GM23338 (cell line): ENCODE measurements around the gene CCDC71L. TPM values are rescaled to one million over a fixed set of nuclear protein-coding genes. Genes with fewer than 3 reads are reported as not detected.

ENCODE experiments used
- ATAC-seq: fragments of 200-7000 bp; cut with Tn5 transposase; 3 replicates; pipeline ENCODE4 v1.9.1; 2020
- DNase-seq: peaks from one replicate; pipeline ENCODE4 v3.0.0-alpha.2; 2015; ENCODE audit warnings: low spot score
- H2AFZ ChIP-seq: fragments of 200-600 bp; sonication (generic); 2 replicates; pipeline ENCODE4 v1.8.0; 2016; ENCODE audit warnings: antibody characterized with exemption, mild to moderate bottlenecking, moderate library complexity
- H3F3A ChIP-seq: fragments of 200-600 bp; sonication (generic); replicated peaks from 2 replicates; pipeline ENCODE4 v1.8.0; 2017; ENCODE audit warnings: antibody characterized with exemption, mixed run types, low read depth
- H3K27ac ChIP-seq: fragments of 200-600 bp; sonication (generic); 2 replicates; pipeline ENCODE4 v1.6.1; 2016; ENCODE audit warnings: low read depth
- H3K27me3 ChIP-seq: fragments of 200-600 bp; sonication (generic); 2 replicates; pipeline ENCODE4 v1.8.0; 2016; ENCODE audit warnings: mild to moderate bottlenecking, mixed run types, moderate library complexity; ENCODE audit not compliant: insufficient read depth
- H3K36me3 ChIP-seq: fragments of 200-600 bp; sonication (generic); 2 replicates; pipeline ENCODE4 v1.8.0; 2016; ENCODE audit warnings: mild to moderate bottlenecking; ENCODE audit not compliant: insufficient read depth
- H3K4me1 ChIP-seq: fragments of 200-600 bp; sonication (generic); 2 replicates; pipeline ENCODE4 v1.8.0; 2016; ENCODE audit warnings: mild to moderate bottlenecking, moderate library complexity; ENCODE audit not compliant: insufficient read depth
- H3K4me2 ChIP-seq: fragments of 200-600 bp; sonication (generic); 2 replicates; pipeline ENCODE4 v1.7.1; 2017; ENCODE audit warnings: mixed run types
- H3K4me3 ChIP-seq: fragments of 200-600 bp; sonication (generic); 2 replicates; pipeline ENCODE4 v1.6.1; 2016; ENCODE audit warnings: mixed run types
- H3K79me2 ChIP-seq: fragments of 200-600 bp; sonication (generic); replicated peaks from 2 replicates; pipeline ENCODE4 v1.8.0; 2017; ENCODE audit warnings: mild to moderate bottlenecking; ENCODE audit not compliant: insufficient read depth
- H3K9me2 ChIP-seq: fragments of 200-600 bp; sonication (generic); 2 replicates; pipeline ENCODE4 v1.8.0; 2017; ENCODE audit not compliant: insufficient read depth
- H4K20me1 ChIP-seq: fragments of 200-600 bp; sonication (generic); replicated peaks from 2 replicates; pipeline ENCODE4 v1.8.0; 2017; ENCODE audit warnings: mild to moderate bottlenecking; ENCODE audit not compliant: insufficient read depth
- H3K27ac Mint-ChIP-seq: 2 replicates; pipeline ENCODE4 v1.8.0; 2020; ENCODE audit warnings: inconsistent platforms, mild to moderate bottlenecking, moderate library complexity, mixed read lengths
- H3K27me3 Mint-ChIP-seq: 3 replicates; pipeline ENCODE4 v1.8.0; 2022; ENCODE audit warnings: low read depth, mild to moderate bottlenecking, moderate library complexity, mixed read lengths, inconsistent platforms; ENCODE audit not compliant: insufficient read depth, poor library complexity
- H3K36me3 Mint-ChIP-seq: 3 replicates; pipeline ENCODE4 v1.8.0; 2021; ENCODE audit warnings: low read depth, mild to moderate bottlenecking, inconsistent platforms, moderate library complexity, mixed read lengths
- H3K4me1 Mint-ChIP-seq: 3 replicates; pipeline ENCODE4 v1.8.0; 2020; ENCODE audit warnings: mild to moderate bottlenecking, inconsistent platforms, mixed read lengths
- H3K4me3 Mint-ChIP-seq: 3 replicates; pipeline ENCODE4 v1.8.0; 2021; ENCODE audit warnings: moderate library complexity, mild to moderate bottlenecking, inconsistent platforms, mixed read lengths
- H3K9me3 Mint-ChIP-seq: 3 replicates; pipeline ENCODE4 v1.8.0; 2020; ENCODE audit warnings: moderate library complexity, mild to moderate bottlenecking, inconsistent platforms, mixed read lengths
- CREB1 ChIP-seq: fragments of 250-450 bp; sonication (Bioruptor Pico); IDR thresholded peaks from 2 replicates; pipeline ENCODE4 v1.5.0; 2020; ENCODE audit warnings: low read depth, mild to moderate bottlenecking, moderate library complexity
- EZH2 ChIP-seq: fragments of 200-600 bp; sonication (generic); IDR thresholded peaks from one replicate; pipeline ENCODE4 v1.8.0; 2017; ENCODE audit warnings: antibody characterized with exemption, mild to moderate bottlenecking, low read depth; ENCODE audit not compliant: unreplicated experiment
- EZH2phosphoT487 ChIP-seq: fragments of 200-600 bp; sonication (generic); IDR thresholded peaks from one replicate; pipeline ENCODE4 v1.8.1; 2018; ENCODE audit warnings: antibody characterized with exemption; ENCODE audit not compliant: unreplicated experiment
- JUNB ChIP-seq: IDR thresholded peaks from one replicate; pipeline ENCODE4 v1.6.1; 2016; ENCODE audit warnings: antibody characterized with exemption; ENCODE audit not compliant: unreplicated experiment
- NANOG ChIP-seq: IDR thresholded peaks from 2 replicates; pipeline ENCODE4 v1.6.1; 2016; ENCODE audit warnings: antibody characterized with exemption, borderline replicate concordance
- POLR2AphosphoS5 ChIP-seq: IDR thresholded peaks from 2 replicates; pipeline ENCODE4 v1.6.1; 2016; ENCODE audit warnings: antibody characterized with exemption, low read depth
- STAT1 ChIP-seq: IDR thresholded peaks from one replicate; pipeline ENCODE4 v1.6.1; 2016; ENCODE audit warnings: antibody characterized with exemption; ENCODE audit not compliant: unreplicated experiment
- ZNF114 ChIP-seq: fragments of 250-450 bp; sonication (Bioruptor Pico); IDR thresholded peaks from 2 replicates; pipeline ENCODE4 v1.5.0; 2020; ENCODE audit warnings: mild to moderate bottlenecking, moderate library complexity
- ZNF331 ChIP-seq: fragments of 250-450 bp; sonication (Bioruptor Pico); IDR thresholded peaks from 2 replicates; pipeline ENCODE4 v1.5.0; 2020; ENCODE audit warnings: low read depth, mild to moderate bottlenecking, moderate library complexity
- polyA plus RNA-seq: library from polyadenylated mRNA; unstranded; fragments of >200 nt; fragmentation: Nextera tagmentation; extraction: Ambion mirVana; gene quantifications from 2 replicates; pipeline ENCODE4 v1.2.1, GENCODE V29; 2016
- total RNA-seq: library from RNA; depleted of rRNA; stranded (reverse); fragments of >200 nt; shearing (Covaris generic); gene quantifications from 2 replicates; pipeline ENCODE4 v1.2.3, GENCODE V29; 2014
- TF ChIP-seq, protein P1 (sequence below), 2 experiments: fragments of 200-600 bp in 1 of 2; sonication (generic) in 1 of 2; conservative IDR thresholded peaks; 2 replicates each; pipeline versions ENCODE4 v1.5.1 to v1.6.1; 2016 to 2017; ENCODE audit warnings: antibody characterized with exemption in 2 of 2, low read depth in 2 of 2, mild to moderate bottlenecking in 2 of 2, moderate library complexity in 1 of 2
- TF ChIP-seq, protein P2 (sequence below): IDR thresholded peaks from 2 replicates; pipeline ENCODE4 v1.6.1; 2016; ENCODE audit warnings: antibody characterized with exemption
- TF ChIP-seq, protein P3 (sequence below): IDR thresholded peaks from one replicate; pipeline ENCODE4 v1.6.1; 2018; ENCODE audit warnings: antibody characterized with exemption; ENCODE audit not compliant: unreplicated experiment
- TF ChIP-seq, protein P4 (sequence below): fragments of 250-450 bp; sonication (Bioruptor Pico); IDR thresholded peaks from 2 replicates; pipeline ENCODE4 v1.5.0; 2020; ENCODE audit warnings: mild to moderate bottlenecking, moderate library complexity

CCDC71L gene
- total and polyA plus RNA-seq, 2 experiments from 2014 or later: 8.4 to 32.3 TPM

DNA sequence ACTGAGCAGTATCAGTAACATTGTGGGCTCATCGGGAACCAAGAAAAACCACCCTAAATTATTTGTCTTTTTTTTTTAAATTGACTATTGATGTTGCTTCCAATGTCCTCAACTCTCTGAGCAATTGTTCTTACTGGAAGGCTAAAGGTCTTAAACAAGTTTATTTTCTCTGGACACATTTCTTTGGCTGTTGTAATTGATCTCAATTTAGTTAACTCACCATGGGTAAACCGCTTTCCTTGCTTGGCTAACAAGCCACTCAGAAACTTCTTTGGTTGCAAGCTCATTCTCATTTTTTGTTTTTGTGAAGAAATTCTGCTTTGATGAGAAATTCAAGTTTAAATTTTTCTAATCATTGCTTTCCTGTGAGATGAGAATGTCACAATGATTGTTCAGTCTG, 25.5 kb downstream of the CCDC71L start:
- no peak for TF ChIP-seq POLR2AphosphoS5
- TF ChIP-seq NANOG: no peak
- no peak for TF ChIP-seq JUNB
- no peak for TF ChIP-seq CREB1 (CRISPR knock-in tag)
- no peak for TF ChIP-seq ZNF114 (CRISPR knock-in tag)
- TF ChIP-seq, protein P1, sequence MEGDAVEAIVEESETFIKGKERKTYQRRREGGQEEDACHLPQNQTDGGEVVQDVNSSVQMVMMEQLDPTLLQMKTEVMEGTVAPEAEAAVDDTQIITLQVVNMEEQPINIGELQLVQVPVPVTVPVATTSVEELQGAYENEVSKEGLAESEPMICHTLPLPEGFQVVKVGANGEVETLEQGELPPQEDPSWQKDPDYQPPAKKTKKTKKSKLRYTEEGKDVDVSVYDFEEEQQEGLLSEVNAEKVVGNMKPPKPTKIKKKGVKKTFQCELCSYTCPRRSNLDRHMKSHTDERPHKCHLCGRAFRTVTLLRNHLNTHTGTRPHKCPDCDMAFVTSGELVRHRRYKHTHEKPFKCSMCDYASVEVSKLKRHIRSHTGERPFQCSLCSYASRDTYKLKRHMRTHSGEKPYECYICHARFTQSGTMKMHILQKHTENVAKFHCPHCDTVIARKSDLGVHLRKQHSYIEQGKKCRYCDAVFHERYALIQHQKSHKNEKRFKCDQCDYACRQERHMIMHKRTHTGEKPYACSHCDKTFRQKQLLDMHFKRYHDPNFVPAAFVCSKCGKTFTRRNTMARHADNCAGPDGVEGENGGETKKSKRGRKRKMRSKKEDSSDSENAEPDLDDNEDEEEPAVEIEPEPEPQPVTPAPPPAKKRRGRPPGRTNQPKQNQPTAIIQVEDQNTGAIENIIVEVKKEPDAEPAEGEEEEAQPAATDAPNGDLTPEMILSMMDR (conservative IDR thresholded peaks at IDR 0.05; ENCODE audit: low read depth in 2 of 2): no peak
- TF ChIP-seq STAT1: no peak
- TF ChIP-seq, protein P2, sequence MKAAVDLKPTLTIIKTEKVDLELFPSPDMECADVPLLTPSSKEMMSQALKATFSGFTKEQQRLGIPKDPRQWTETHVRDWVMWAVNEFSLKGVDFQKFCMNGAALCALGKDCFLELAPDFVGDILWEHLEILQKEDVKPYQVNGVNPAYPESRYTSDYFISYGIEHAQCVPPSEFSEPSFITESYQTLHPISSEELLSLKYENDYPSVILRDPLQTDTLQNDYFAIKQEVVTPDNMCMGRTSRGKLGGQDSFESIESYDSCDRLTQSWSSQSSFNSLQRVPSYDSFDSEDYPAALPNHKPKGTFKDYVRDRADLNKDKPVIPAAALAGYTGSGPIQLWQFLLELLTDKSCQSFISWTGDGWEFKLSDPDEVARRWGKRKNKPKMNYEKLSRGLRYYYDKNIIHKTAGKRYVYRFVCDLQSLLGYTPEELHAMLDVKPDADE: no peak
- TF ChIP-seq, protein P3, sequence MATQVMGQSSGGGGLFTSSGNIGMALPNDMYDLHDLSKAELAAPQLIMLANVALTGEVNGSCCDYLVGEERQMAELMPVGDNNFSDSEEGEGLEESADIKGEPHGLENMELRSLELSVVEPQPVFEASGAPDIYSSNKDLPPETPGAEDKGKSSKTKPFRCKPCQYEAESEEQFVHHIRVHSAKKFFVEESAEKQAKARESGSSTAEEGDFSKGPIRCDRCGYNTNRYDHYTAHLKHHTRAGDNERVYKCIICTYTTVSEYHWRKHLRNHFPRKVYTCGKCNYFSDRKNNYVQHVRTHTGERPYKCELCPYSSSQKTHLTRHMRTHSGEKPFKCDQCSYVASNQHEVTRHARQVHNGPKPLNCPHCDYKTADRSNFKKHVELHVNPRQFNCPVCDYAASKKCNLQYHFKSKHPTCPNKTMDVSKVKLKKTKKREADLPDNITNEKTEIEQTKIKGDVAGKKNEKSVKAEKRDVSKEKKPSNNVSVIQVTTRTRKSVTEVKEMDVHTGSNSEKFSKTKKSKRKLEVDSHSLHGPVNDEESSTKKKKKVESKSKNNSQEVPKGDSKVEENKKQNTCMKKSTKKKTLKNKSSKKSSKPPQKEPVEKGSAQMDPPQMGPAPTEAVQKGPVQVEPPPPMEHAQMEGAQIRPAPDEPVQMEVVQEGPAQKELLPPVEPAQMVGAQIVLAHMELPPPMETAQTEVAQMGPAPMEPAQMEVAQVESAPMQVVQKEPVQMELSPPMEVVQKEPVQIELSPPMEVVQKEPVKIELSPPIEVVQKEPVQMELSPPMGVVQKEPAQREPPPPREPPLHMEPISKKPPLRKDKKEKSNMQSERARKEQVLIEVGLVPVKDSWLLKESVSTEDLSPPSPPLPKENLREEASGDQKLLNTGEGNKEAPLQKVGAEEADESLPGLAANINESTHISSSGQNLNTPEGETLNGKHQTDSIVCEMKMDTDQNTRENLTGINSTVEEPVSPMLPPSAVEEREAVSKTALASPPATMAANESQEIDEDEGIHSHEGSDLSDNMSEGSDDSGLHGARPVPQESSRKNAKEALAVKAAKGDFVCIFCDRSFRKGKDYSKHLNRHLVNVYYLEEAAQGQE: no peak
- no peak for TF ChIP-seq ZNF331 (CRISPR knock-in tag)
- TF ChIP-seq EZH2: no peak
- no peak for TF ChIP-seq EZH2phosphoT487
- TF ChIP-seq, protein P4, sequence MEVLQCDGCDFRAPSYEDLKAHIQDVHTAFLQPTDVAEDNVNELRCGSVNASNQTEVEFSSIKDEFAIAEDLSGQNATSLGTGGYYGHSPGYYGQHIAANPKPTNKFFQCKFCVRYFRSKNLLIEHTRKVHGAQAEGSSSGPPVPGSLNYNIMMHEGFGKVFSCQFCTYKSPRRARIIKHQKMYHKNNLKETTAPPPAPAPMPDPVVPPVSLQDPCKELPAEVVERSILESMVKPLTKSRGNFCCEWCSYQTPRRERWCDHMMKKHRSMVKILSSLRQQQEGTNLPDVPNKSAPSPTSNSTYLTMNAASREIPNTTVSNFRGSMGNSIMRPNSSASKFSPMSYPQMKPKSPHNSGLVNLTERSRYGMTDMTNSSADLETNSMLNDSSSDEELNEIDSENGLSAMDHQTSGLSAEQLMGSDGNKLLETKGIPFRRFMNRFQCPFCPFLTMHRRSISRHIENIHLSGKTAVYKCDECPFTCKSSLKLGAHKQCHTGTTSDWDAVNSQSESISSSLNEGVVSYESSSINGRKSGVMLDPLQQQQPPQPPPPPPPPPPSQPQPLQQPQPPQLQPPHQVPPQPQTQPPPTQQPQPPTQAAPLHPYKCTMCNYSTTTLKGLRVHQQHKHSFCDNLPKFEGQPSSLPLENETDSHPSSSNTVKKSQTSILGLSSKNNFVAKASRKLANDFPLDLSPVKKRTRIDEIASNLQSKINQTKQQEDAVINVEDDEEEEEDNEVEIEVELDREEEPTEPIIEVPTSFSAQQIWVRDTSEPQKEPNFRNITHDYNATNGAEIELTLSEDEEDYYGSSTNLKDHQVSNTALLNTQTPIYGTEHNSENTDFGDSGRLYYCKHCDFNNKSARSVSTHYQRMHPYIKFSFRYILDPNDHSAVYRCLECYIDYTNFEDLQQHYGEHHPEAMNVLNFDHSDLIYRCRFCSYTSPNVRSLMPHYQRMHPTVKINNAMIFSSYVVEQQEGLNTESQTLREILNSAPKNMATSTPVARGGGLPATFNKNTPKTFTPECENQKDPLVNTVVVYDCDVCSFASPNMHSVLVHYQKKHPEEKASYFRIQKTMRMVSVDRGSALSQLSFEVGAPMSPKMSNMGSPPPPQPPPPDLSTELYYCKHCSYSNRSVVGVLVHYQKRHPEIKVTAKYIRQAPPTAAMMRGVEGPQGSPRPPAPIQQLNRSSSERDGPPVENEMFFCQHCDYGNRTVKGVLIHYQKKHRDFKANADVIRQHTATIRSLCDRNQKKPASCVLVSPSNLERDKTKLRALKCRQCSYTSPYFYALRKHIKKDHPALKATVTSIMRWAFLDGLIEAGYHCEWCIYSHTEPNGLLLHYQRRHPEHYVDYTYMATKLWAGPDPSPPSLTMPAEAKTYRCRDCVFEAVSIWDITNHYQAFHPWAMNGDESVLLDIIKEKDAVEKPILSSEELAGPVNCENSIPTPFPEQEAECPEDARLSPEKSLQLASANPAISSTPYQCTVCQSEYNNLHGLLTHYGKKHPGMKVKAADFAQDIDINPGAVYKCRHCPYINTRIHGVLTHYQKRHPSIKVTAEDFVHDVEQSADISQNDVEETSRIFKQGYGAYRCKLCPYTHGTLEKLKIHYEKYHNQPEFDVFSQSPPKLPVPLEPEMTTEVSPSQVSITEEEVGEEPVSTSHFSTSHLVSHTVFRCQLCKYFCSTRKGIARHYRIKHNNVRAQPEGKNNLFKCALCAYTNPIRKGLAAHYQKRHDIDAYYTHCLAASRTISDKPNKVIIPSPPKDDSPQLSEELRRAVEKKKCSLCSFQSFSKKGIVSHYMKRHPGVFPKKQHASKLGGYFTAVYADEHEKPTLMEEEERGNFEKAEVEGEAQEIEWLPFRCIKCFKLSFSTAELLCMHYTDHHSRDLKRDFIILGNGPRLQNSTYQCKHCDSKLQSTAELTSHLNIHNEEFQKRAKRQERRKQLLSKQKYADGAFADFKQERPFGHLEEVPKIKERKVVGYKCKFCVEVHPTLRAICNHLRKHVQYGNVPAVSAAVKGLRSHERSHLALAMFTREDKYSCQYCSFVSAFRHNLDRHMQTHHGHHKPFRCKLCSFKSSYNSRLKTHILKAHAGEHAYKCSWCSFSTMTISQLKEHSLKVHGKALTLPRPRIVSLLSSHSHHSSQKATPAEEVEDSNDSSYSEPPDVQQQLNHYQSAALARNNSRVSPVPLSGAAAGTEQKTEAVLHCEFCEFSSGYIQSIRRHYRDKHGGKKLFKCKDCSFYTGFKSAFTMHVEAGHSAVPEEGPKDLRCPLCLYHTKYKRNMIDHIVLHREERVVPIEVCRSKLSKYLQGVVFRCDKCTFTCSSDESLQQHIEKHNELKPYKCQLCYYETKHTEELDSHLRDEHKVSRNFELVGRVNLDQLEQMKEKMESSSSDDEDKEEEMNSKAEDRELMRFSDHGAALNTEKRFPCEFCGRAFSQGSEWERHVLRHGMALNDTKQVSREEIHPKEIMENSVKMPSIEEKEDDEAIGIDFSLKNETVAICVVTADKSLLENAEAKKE (CRISPR knock-in tag): no peak
- Histone ChIP-seq H3K27ac (no peak overlapping the region), H3K4me1 (no peaks in the 10 kb centered on the region), H3K9me2 (peaks cover 5% of the 10 kb centered on the region; the same call in 1 of the 2 replicates), H3F3A (no peaks in the 10 kb centered on the region), H3K4me2 (no peak overlapping the region), H3K79me2 (no peaks in the 10 kb centered on the region), H3K27me3 (no peaks in the 10 kb centered on the region), H3K36me3 (no peaks in the 10 kb centered on the region), H2AFZ (peak overlapping the region; percentile 38), H4K20me1 (no peaks in the 10 kb centered on the region), H3K4me3 (no peak overlapping the region)
- Mint-ChIP-seq H3K9me3 (no peaks in the 10 kb centered on the region), H3K27me3 (no peaks in the 10 kb centered on the region), H3K36me3 (no peaks in the 10 kb centered on the region), H3K4me3 (no peak overlapping the region), H3K27ac (no peak overlapping the region), H3K4me1 (no peaks in the 10 kb centered on the region)
- DNase-seq: no peak
- no peak for ATAC-seq
